ENCODE results near the gene SORBS2. TPM values are rescaled to one million over a fixed set of nuclear protein-coding genes. Genes with fewer than 3 reads are reported as not detected.

SORBS2 gene
- total and polyA plus RNA-seq, 2 donors (not counting 3 experiments of a cell fraction or from before 2014, with no cell fraction given) = 69.8 to 82.5 TPM

GRCh38 chr4:185833055-185833598 is 21.1 kb upstream of the SORBS2 start:
- Histone ChIP-seq H3K36me3 (ENCODE audit: control insufficient read depth in 2 of 2, extremely low read depth in 1 of 2, insufficient read depth in 2 of 2, low read length in 2 of 2) (no peaks in the 10 kb centered on the region), H3K4me1 (ENCODE audit: control insufficient read depth, extremely low read depth, insufficient read depth, low read length) (peaks cover 26% of the 10 kb centered on the region), H3K27ac (ENCODE audit: insufficient read depth, low read depth, low read length) (peak overlapping the region; percentile 67), H3K9me3 (replicated peaks; ENCODE audit: control insufficient read depth, insufficient read depth, low read length) (no peaks in the 10 kb centered on the region), H3K4me3 (replicated peaks in 1 of 3; ENCODE audit: insufficient read depth in 1 of 3, low read depth in 1 of 3, low read length in 3 of 3) (no peak overlapping the region), H3K79me2 (ENCODE audit: control insufficient read depth, insufficient read depth, low read length) (no peaks in the 10 kb centered on the region), H3K9ac (replicated peaks; ENCODE audit: extremely low read depth, insufficient read depth, low read length) (peak overlapping the region; percentile 42), H3K27me3 (ENCODE audit: control insufficient read depth in 2 of 2, insufficient read depth in 2 of 2, low read length in 2 of 2) (no peaks in the 10 kb centered on the region), H3K4me2 (ENCODE audit: insufficient read depth, low read length) (peak overlapping the region; percentile 16), H2AFZ (ENCODE audit: low read depth, low read length) (no peak overlapping the region), H3K9me1 (replicated peaks; ENCODE audit: control insufficient read depth, extremely low read depth, insufficient read depth, low read length) (no peaks in the 10 kb centered on the region), H4K20me1 (replicated peaks; ENCODE audit: control insufficient read depth, extremely low read depth, insufficient read depth, low read length) (no peaks in the 10 kb centered on the region)
- DNase-seq (ENCODE audit: low read depth, low spot score) (peak; percentile 92), FAIRE-seq (peak; percentile 88)
- intact Hi-C loops (cut with micrococcal nuclease) = loop anchor here (1.0 to 10.0 kb wide), 4 partner anchors 41 to 628 kb away; partner anchors contain the start of genes CFAP97 and SNX25
- TF ChIP-seq MAX (IDR thresholded peaks at IDR 0.05; ENCODE audit: insufficient read depth, insufficient read length) = no peak
- TF ChIP-seq CTCF (IDR thresholded peaks at IDR 0.05; ENCODE audit: extremely low read depth in 1 of 2, insufficient read depth in 1 of 2, low read depth in 1 of 2, low read length in 2 of 2) = no peak
- no peak for TF ChIP-seq POLR2A (IDR thresholded peaks at IDR 0.05; ENCODE audit: low read depth, low read length)
- no peak for TF ChIP-seq FOS (IDR thresholded peaks at IDR 0.05; ENCODE audit: borderline replicate concordance, insufficient read depth, low read length)
- no peak for TF ChIP-seq EZH2 (IDR thresholded peaks at IDR 0.05; ENCODE audit: borderline replicate concordance, low read depth, low read length, severe bottlenecking)
- no peak for TF ChIP-seq MYC (IDR thresholded peaks at IDR 0.05; ENCODE audit: low read depth, low read length)
- peak; percentile 92 for TF ChIP-seq GATA2 (IDR thresholded peaks at IDR 0.05; ENCODE audit: insufficient read depth, insufficient read length, low read depth, low read length)
- TF ChIP-seq JUN (IDR thresholded peaks at IDR 0.05; ENCODE audit: borderline replicate concordance, insufficient read depth, insufficient read length, low read depth) = peak; percentile 94
- peak; percentile 37 for TF ChIP-seq POLR2AphosphoS5 (IDR thresholded peaks at IDR 0.05; ENCODE audit: insufficient read depth, low read depth, low read length)
- CTCF ChIA-PET = interaction anchor here (0.9 to 1.2 kb wide), 3 partner anchors 58 to 192 kb away, joined by 3 to 5 read pairs (median 3); no protein-coding TSS in a partner anchor
- POLR2A ChIA-PET = no interaction called here
- dilution Hi-C loops (cut with MboI; ENCODE audit: extremely low pct_ligation_motif_present, low sequenced_read_pairs) = no loop called here
- BruUV-seq (replicated peaks) = no TSS peak

Measured in endothelial cell of umbilical vein (primary cell).